HepG2 (cell line): Measurements from ENCODE around the gene TBX15. TPM values are rescaled to one million over a fixed set of nuclear protein-coding genes. Genes with fewer than 3 reads are reported as not detected.

Experiments
- ATAC-seq: fragments of 200-7000 bp; cut with Tn5 transposase; 3 replicates; pipeline ENCODE4 v1.9.1; 2020; ENCODE audit warnings: mild to moderate bottlenecking, moderate library complexity
- BruUV-seq: library from RNA; stranded (reverse); fragments of 400-500 nt; replicated peaks from 2 replicates; lab custom pipeline; 2021; lab: Mats Ljungman, UMichigan
- CTCF ChIA-PET: fragments of 300-600 bp; formaldehyde crosslinking; extraction: SDS; loops from one replicate; lab custom pipeline; 2021; ENCODE audit warnings: low total read pairs, inconsistent platforms, low intra/inter-chr PET ratio; lab: Yijun Ruan, JAX
- POLR2A ChIA-PET: fragments of 350-600 bp; sonication (Branson Sonifier 250); formaldehyde crosslinking; loops from one replicate; lab custom pipeline; 2020; ENCODE audit warnings: antibody characterized with exemption, inconsistent platforms; lab: Yijun Ruan, JAX
- DNase-seq: peaks from one replicate; pipeline ENCODE4 v3.0.0-alpha.2; 2015; ENCODE audit warnings: low spot score
- FAIRE-seq: peaks from 3 replicates; lab custom pipeline; 2011; peaks lifted over from hg19 to GRCh38; lab: Jason Lieb, UNC
- H2AFZ ChIP-seq: one replicate; pipeline ENCODE4 v1.6.1; 2011; ENCODE audit warnings: low read length, inconsistent platforms
- H3K27ac ChIP-seq: fragments of 300-600 bp; 3 replicates; pipeline ENCODE4 v1.8.0; 2011; ENCODE audit warnings: mixed run types, mild to moderate bottlenecking, mixed read lengths, low read length, inconsistent platforms; ENCODE audit not compliant: insufficient read depth; ENCODE audit errors: extremely low read length
- H3K27me3 ChIP-seq, 2 experiments: fragments of 200-600 bp in 1 of 2; 2 replicates in 1 of 2; 3 replicates in 1 of 2; pipeline versions ENCODE4 v1.6.0 to v1.8.0; 2011; ENCODE audit warnings: low read length in 2 of 2, mild to moderate bottlenecking in 2 of 2, moderate library complexity in 2 of 2, inconsistent platforms in 1 of 2; ENCODE audit not compliant: insufficient read depth in 2 of 2, control insufficient read depth in 1 of 2
- H3K36me3 ChIP-seq, 2 experiments: fragments of 200-600 bp in 1 of 2; replicated peaks in 1 of 2; 2 replicates in 1 of 2; 3 replicates in 1 of 2; pipeline versions ENCODE4 v1.5.1 to v1.8.0; 2011; ENCODE audit warnings: low read length in 2 of 2, inconsistent platforms in 1 of 2; ENCODE audit not compliant: insufficient read depth in 2 of 2, control insufficient read depth in 1 of 2
- H3K4me1 ChIP-seq: 2 replicates; pipeline ENCODE4 v1.5.1; 2012; ENCODE audit warnings: low read length, inconsistent platforms; ENCODE audit not compliant: insufficient read depth
- H3K4me2 ChIP-seq: 2 replicates; pipeline ENCODE4 v1.6.0; 2011; ENCODE audit warnings: low read depth, low read length, inconsistent platforms
- H3K4me3 ChIP-seq, 3 experiments: fragments of 200-600 bp in 1 of 3; sonication (generic), shearing (Covaris generic) in 1 of 3; replicated peaks in 1 of 3; 2 replicates each; pipeline ENCODE4 v1.5.1; 2011 to 2016; ENCODE audit warnings: low read length in 3 of 3, inconsistent platforms in 2 of 3, low read depth in 2 of 3, mild to moderate bottlenecking in 2 of 3, control low read depth in 1 of 3, mixed read lengths in 1 of 3; ENCODE audit not compliant: insufficient read depth in 1 of 3
- H3K79me2 ChIP-seq: one replicate; pipeline ENCODE4 v1.6.1; 2011; ENCODE audit warnings: low read length, inconsistent platforms; ENCODE audit not compliant: insufficient read depth
- H3K9ac ChIP-seq: 2 replicates; pipeline ENCODE4 v1.6.0; 2011; ENCODE audit warnings: mild to moderate bottlenecking, low read depth, low read length, inconsistent platforms; ENCODE audit not compliant: insufficient read depth
- H3K9me3 ChIP-seq: 2 replicates; pipeline ENCODE4 v1.5.1; 2012; ENCODE audit warnings: mild to moderate bottlenecking, low read length
- H4K20me1 ChIP-seq: 2 replicates; pipeline ENCODE4 v1.6.0; 2011; ENCODE audit warnings: inconsistent platforms, mild to moderate bottlenecking, low read length, moderate library complexity; ENCODE audit not compliant: insufficient read depth
- CREB1 ChIP-seq, 2 experiments: fragments of 450-650 bp in 1 of 2; IDR thresholded peaks; 2 replicates each; pipeline ENCODE4 v1.6.1; 2016 to 2017; ENCODE audit warnings: control low read depth in 1 of 2, mild to moderate bottlenecking in 1 of 2, missing compliant biosample characterization in 1 of 2, missing genetic modification characterization in 1 of 2
- MED8 ChIP-seq: sonication (generic); formaldehyde crosslinking; IDR thresholded peaks from 2 replicates; pipeline ENCODE4 v1.8.1; 2023; ENCODE audit warnings: mild to moderate bottlenecking, missing genetic modification reagents; ENCODE audit not compliant: insufficient replicate concordance
- RBFOX2 ChIP-seq: fragments of 200-400 bp; formaldehyde crosslinking; IDR thresholded peaks from 2 replicates; pipeline ENCODE4 v1.6.1; 2017; ENCODE audit warnings: low read depth, mild to moderate bottlenecking, low read length
- RXRA ChIP-seq: sonication (generic); formaldehyde crosslinking; IDR thresholded peaks from 2 replicates; pipeline ENCODE4 v1.5.1; 2020; ENCODE audit warnings: missing genetic modification reagents
- SMC3 ChIP-seq: IDR thresholded peaks from 2 replicates; pipeline ENCODE4 v1.6.1; 2011; ENCODE audit warnings: low read length, improper control_type of control experiment
- THYN1 ChIP-seq: sonication (generic); formaldehyde crosslinking; IDR thresholded peaks from 2 replicates; pipeline ENCODE4 v1.8.1; 2023; ENCODE audit warnings: low read depth, mild to moderate bottlenecking, moderate library complexity, missing genetic modification reagents, borderline replicate concordance
- ZKSCAN5 ChIP-seq: sonication (generic); formaldehyde crosslinking; IDR thresholded peaks from 2 replicates; pipeline ENCODE4 v1.5.1; 2020; ENCODE audit warnings: mild to moderate bottlenecking, missing genetic modification reagents
- ZNF235 ChIP-seq: sonication (generic); formaldehyde crosslinking; IDR thresholded peaks from 2 replicates; pipeline ENCODE4 v1.8.1; 2023; ENCODE audit warnings: mild to moderate bottlenecking, missing genetic modification reagents, borderline replicate concordance
- ZNF367 ChIP-seq: sonication (generic); formaldehyde crosslinking; IDR thresholded peaks from 2 replicates; pipeline ENCODE4 v1.4.0; 2020; ENCODE audit warnings: missing genetic modification reagents, borderline replicate concordance
- ZNF383 ChIP-seq: sonication (generic); formaldehyde crosslinking; IDR thresholded peaks from 2 replicates; pipeline ENCODE4 v1.4.0; 2020; ENCODE audit warnings: missing genetic modification reagents, mild to moderate bottlenecking, borderline replicate concordance
- ZNF616 ChIP-seq: sonication (generic); formaldehyde crosslinking; IDR thresholded peaks from 2 replicates; pipeline ENCODE4 v1.5.0; 2020; ENCODE audit warnings: low read depth, mild to moderate bottlenecking, missing genetic modification reagents
- ZNF740 ChIP-seq: sonication (generic); formaldehyde crosslinking; IDR thresholded peaks from 2 replicates; pipeline ENCODE4 v1.4.0; 2020; ENCODE audit warnings: missing genetic modification reagents
- ZNF766 ChIP-seq: sonication (generic); formaldehyde crosslinking; IDR thresholded peaks from 2 replicates; pipeline ENCODE4 v1.5.0; 2020; ENCODE audit warnings: missing genetic modification reagents, borderline replicate concordance
- WGBS: methylation state at CpG from one replicate; pipeline ENCODE4 v1.1.6; 2017; ENCODE audit warnings: low lambda C conversion rate; 5-methylcytosine and 5-hydroxymethylcytosine counted together
- in situ Hi-C: cut with HindIII; loops from 2 replicates; pipeline ENCODE4 v1.10.0; 2017; ENCODE audit warnings: low pct_unique_long_range_greater_than_20kb; ENCODE audit not compliant: extremely low pct_ligation_motif_present
- intact Hi-C: fragments of 100-400 bp; cut with micrococcal nuclease; formaldehyde crosslinking; loops from one replicate; pipeline ENCODE4 v1.10.0; 2022; ENCODE audit not compliant: unreplicated experiment
- polyA plus RNA-seq, 8 experiments: library from polyadenylated mRNA; depleted of rRNA in 3 of 8; stranded (reverse) in 7 of 8; unstranded in 1 of 8; fragments of >200 nt; fragmentation: Illumina TruSeq in 4 of 8; extraction: Trizol in 4 of 8; gene quantifications; 2 replicates each; pipeline versions ENCODE4 v1.2.1 to v1.2.3, GENCODE V29; 2011 to 2016; ENCODE audit warnings: low read depth in 4 of 8, missing spikeins in 1 of 8, mixed read lengths in 1 of 8; ENCODE audit not compliant: insufficient read depth in 1 of 8
- total RNA-seq, 5 experiments: library from RNA; depleted of rRNA; stranded (reverse); fragments of >200 nt; fragmentation: Illumina TruSeq; extraction: Trizol; gene quantifications; 2 replicates each; pipeline ENCODE4 v1.2.3, GENCODE V29; 2016; ENCODE audit warnings: low read depth in 1 of 5
- TF ChIP-seq, protein P1 (sequence below): IDR thresholded peaks from 2 replicates; pipeline ENCODE4 v1.6.1; 2018; ENCODE audit warnings: missing genetic modification reagents
- TF ChIP-seq, protein P2 (sequence below): sonication (generic); formaldehyde crosslinking; IDR thresholded peaks from 2 replicates; pipeline ENCODE4 v1.5.0; 2020; ENCODE audit warnings: mild to moderate bottlenecking, missing genetic modification reagents
- TF ChIP-seq, protein P3 (sequence below): IDR thresholded peaks from 2 replicates; pipeline ENCODE4 v1.6.1; 2016; ENCODE audit warnings: low read depth, borderline replicate concordance
- TF ChIP-seq, protein P4 (sequence below): sonication (generic); formaldehyde crosslinking; IDR thresholded peaks from 2 replicates; pipeline ENCODE4 v1.4.0; 2020; ENCODE audit warnings: missing genetic modification reagents, borderline replicate concordance

The TBX15 gene
- total and polyA plus RNA-seq, 2 of the 13 experiments (the other 11 are each of a cell fraction or from before 2014, with no cell fraction given): 0.42 to 1.9 TPM

DNA sequence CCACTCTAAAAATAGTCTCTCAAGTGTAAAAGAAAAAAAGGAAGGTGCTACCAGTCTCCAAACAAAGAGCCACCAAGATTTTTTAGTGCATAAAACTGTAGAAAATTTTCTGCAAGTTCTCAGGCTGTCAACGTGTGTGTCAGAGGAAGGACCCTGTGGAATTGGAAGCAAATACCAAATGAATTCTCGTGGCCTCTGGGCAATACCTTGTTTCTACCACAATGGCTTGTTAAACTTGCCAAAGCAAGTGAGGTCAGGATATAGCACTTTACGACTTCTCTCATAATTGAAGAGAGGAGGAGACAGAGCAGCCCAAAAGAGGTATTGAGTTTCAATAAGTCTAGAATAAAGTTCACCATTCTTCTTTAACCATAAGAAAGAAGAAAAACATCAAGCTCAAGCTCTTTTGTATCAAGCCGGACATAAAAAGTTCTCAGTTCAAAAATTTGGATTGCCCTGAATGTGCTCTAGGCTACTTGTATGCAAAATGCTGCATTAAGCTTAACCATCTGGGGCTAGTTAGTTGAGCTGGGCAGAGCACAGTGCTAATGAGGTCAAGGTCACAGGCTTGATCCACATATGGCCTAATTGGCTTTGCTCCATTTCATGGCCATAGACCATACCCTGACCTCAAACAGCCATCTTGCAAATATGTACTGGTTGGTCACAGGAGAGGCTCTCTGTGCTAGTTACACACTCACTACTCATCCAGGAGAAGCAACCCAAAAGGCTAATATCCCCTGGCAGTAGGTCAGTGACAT lies 60.5 kb downstream of the TBX15 start:
- Histone ChIP-seq H3K79me2 (no peaks in the 10 kb centered on the region), H3K27ac (no peak overlapping the region), H3K4me1 (peaks cover 10% of the 10 kb centered on the region; the same call in 1 of the 2 replicates), H3K36me3 (no peaks in the 10 kb centered on the region), H2AFZ (no peak overlapping the region), H3K4me3 (no peak overlapping the region), H4K20me1 (no peaks in the 10 kb centered on the region), H3K9ac (no peak overlapping the region), H3K4me2 (no peak overlapping the region), H3K27me3 (no peaks in the 10 kb centered on the region), H3K9me3 (no peaks in the 10 kb centered on the region)
- ChIA-PET POLR2A (no interaction called here), CTCF (no interaction called here)
- in situ Hi-C loops (no loop called here), intact Hi-C loops (no loop called here)
- 44% methylated on average over 4 of the region's 4 CpGs for WGBS
- DNase-seq (no peak), ATAC-seq (no peak), FAIRE-seq (no peak)
- no TSS peak for BruUV-seq
- TF ChIP-seq RBFOX2 (no peak), ZNF235 (CRISPR knock-in tag) (no peak), ZNF616 (CRISPR knock-in tag) (no peak), ZNF367 (CRISPR knock-in tag) (no peak), ZNF383 (CRISPR knock-in tag) (no peak), SMC3 (no peak), THYN1 (CRISPR knock-in tag) (no peak), CREB1 (IDR thresholded peaks at IDR 0.05) (no peak), CREB1 (CRISPR knock-in tag; IDR thresholded peaks at IDR 0.05) (no peak), ZKSCAN5 (no peak), RXRA (CRISPR knock-in tag) (no peak), MED8 (CRISPR knock-in tag) (no peak), ZNF766 (no peak), ZNF740 (CRISPR knock-in tag) (no peak)
- TF ChIP-seq, protein P1, sequence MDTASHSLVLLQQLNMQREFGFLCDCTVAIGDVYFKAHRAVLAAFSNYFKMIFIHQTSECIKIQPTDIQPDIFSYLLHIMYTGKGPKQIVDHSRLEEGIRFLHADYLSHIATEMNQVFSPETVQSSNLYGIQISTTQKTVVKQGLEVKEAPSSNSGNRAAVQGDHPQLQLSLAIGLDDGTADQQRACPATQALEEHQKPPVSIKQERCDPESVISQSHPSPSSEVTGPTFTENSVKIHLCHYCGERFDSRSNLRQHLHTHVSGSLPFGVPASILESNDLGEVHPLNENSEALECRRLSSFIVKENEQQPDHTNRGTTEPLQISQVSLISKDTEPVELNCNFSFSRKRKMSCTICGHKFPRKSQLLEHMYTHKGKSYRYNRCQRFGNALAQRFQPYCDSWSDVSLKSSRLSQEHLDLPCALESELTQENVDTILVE: no peak
- TF ChIP-seq, protein P2, sequence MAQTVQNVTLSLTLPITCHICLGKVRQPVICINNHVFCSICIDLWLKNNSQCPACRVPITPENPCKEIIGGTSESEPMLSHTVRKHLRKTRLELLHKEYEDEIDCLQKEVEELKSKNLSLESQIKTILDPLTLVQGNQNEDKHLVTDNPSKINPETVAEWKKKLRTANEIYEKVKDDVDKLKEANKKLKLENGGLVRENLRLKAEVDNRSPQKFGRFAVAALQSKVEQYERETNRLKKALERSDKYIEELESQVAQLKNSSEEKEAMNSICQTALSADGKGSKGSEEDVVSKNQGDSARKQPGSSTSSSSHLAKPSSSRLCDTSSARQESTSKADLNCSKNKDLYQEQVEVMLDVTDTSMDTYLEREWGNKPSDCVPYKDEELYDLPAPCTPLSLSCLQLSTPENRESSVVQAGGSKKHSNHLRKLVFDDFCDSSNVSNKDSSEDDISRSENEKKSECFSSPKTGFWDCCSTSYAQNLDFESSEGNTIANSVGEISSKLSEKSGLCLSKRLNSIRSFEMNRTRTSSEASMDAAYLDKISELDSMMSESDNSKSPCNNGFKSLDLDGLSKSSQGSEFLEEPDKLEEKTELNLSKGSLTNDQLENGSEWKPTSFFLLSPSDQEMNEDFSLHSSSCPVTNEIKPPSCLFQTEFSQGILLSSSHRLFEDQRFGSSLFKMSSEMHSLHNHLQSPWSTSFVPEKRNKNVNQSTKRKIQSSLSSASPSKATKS: no peak
- TF ChIP-seq, protein P3, sequence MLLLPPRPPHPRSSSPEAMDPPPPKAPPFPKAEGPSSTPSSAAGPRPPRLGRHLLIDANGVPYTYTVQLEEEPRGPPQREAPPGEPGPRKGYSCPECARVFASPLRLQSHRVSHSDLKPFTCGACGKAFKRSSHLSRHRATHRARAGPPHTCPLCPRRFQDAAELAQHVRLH (CRISPR knock-in tag): no peak
- TF ChIP-seq, protein P4, sequence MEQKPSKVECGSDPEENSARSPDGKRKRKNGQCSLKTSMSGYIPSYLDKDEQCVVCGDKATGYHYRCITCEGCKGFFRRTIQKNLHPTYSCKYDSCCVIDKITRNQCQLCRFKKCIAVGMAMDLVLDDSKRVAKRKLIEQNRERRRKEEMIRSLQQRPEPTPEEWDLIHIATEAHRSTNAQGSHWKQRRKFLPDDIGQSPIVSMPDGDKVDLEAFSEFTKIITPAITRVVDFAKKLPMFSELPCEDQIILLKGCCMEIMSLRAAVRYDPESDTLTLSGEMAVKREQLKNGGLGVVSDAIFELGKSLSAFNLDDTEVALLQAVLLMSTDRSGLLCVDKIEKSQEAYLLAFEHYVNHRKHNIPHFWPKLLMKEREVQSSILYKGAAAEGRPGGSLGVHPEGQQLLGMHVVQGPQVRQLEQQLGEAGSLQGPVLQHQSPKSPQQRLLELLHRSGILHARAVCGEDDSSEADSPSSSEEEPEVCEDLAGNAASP: no peak
